Forelimb muscle (tissue), 1 donor: ENCODE measurements around the gene VENTX. TPM values are rescaled to one million over a fixed set of nuclear protein-coding genes. Genes with fewer than 3 reads are reported as not detected.

ENCODE experiments used
- DNase-seq: peaks from one replicate; pipeline ENCODE4 v3.0.0-alpha.2; 2013; ENCODE audit warnings: low read depth
- polyA plus RNA-seq: library from polyadenylated mRNA; unstranded; fragments of 120-200 nt; gene quantifications from one replicate; pipeline ENCODE4 v1.2.1, GENCODE V29; 2013; ENCODE audit not compliant: insufficient read length

Gene VENTX
- polyA plus RNA-seq, 1 donor, result 0.29 TPM

DNA sequence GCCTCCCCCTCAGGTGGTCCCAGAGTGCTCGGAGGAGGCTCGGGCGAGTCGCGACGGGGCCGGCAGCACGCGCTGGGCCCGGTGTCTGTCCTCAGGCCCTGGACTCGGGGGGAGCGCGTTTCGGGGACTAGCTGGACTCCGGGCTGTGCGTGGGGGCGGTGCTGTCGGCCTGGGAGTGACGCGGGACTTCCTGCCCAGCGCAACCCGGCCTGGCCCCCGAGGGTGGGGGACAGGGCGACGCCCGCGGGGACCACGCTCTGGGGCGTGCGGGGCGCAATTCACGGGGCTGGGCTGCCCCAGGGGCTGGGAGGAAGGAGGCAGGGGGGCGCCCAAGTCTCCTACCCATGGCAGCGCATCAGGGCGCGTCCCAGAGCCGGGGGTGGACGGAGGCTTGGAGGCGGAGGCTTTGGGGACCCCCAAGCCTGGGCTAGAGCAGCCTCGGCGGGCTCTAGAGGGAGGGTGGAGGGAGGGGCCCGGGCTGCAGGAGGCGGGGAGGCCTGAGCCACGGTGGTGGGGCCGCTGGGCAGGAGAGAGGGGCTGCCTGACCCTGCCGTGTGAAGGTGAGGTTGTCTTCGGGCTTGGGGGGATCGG lies 2.3 kb upstream of the VENTX start:
- DNase-seq, result no peak

DNA sequence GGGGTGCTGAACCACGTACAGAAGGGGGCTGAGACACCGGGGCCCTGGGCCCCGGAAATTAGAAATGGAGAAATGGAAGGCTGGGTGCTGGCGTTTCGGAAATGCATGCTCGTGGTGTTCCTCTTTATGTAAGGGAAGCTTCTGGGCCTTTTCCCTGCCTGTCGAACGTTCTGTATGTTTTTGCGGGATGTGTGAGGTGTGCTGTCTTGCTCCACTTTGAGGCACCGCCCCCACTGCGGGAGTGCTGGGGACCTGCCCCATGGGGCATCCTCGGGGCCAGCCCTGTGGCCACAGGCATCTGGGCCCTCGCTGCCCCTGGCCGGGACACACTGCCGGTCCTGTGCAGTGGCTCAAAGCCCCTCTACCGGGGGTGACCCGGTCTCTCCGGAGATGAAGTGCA lies 1.7 kb upstream of the VENTX start:
- no peak for DNase-seq

DNA sequence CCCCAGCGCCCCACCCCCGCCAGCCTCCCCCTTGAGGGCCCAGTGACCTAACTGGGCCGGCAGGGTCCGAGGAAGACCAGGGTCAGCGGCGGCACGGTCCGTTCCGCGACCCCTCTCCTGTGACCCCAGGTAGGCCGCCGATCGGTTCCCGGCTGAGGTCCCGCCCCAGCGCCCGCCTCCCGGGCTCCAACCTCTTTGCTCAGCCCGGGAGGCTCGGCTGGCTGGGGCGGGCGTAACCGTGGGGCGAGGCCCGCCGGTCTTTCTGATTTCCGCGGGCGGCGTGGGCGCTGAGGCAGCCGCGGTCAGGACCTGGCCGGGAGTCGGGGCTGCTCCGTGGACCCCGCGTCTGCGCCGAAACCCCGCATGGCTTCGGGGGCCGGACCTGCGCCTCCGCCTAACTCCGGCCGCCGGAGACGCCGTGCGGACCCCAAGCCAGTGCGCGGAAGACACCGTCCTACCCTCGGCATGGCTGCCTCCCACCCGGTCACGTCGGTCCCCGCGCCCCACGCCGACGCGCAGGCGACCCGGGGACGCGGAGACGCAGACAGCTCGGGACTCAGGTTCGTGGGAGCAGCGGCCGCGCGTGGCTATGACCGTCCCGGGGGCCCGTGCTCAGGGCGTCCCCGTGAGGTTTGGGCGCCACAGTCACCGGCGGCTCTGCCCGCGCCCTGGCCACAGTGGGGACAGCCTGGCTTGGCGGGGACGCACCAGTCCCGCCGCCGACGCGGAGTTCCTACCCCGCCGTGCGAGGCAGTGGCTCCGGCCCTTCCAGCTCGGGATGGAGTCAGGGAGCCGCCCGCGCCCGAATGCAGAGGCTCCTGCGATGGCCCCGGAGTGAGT lies 1.0 kb upstream of the VENTX start:
- no peak for DNase-seq

- DNase-seq, result no peak
These were observed 441 bp upstream of the VENTX start for GRCh38 chr10:133237241-133237587.

DNA sequence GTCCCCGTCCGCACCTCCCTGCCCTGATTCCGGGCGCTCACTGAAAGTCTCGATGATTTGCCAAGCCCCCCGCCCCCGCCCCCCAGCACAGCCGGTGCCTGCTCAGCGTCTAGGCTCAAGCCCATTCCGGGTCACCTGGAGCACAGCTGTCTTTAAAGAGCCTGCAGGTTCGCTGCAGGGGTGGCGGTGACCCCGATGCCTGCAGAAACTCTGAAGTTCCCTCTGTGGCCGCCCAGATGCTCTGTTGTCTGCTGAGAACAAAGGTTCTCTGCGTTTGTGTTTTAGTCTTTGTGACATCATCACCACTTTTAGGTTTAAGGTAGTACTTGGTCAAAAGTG lies 780 bp downstream of the VENTX start:
- DNase-seq, result no peak

DNA sequence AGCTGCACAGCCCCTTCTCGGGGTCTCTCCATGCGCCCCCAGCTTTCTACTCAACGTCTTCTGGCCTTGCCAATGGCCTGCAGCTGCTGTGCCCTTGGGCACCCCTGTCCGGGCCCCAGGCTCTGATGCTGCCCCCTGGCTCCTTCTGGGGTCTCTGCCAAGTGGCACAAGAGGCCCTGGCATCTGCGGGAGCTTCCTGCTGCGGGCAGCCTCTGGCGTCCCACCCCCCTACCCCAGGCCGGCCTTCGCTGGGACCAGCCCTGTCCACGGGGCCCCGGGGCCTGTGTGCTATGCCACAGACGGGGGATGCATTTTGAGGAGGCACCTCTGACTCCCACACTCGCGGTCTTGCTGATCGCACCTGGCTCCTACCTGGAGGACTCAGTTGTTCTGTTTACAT lies 2.3 kb downstream of the VENTX start:
- DNase-seq, result no peak

GRCh38 chr10:133241501-133242205 lies 4.0 kb downstream of the VENTX start:
- no peak for DNase-seq

GRCh38 chr10:133242611-133243356 lies 5.1 kb downstream of the VENTX start:
- DNase-seq, result no peak

GRCh38 chr10:133243593-133243992 lies 5.9 kb downstream of the VENTX start:
- no peak for DNase-seq

DNA sequence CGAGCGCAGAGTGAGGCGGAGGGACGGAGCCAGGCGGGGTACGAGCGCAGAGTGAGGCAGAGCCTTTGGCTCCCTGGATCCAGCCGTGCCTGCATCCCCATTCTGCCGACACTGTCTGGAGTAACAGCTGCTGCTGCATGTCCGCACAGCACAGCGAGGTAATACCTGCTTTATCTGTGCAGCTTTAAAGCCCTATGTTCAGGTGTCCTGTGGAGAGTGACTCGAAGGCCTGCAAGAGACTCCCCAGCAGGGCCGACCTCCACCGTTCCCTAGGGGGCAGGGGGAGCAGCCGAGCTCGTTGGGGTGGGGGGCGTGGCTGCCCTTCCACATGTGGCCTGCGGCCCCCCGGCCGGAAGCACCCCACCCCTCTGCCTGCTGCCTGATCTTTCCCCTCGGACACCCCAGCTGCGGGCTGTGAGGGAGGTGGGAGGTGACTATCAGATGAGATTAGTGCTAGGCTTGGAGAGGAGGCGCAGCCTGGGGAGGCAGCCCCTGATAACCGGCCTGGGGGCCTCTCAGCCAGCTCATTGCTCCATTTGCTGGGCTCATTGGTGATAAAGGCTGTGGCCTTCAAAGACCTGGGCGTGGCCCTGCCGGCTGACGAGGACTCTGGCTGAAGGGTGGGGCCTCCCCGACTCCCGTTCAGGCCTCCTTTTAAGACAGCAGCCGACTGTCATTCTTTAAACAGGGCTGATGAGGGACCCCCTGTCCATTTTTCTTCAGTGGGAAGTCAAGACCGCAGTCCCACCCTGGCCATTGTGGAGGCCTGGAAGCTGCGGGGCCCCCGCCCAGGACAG lies 8.0 kb downstream of the VENTX start:
- DNase-seq, result no peak

DNA sequence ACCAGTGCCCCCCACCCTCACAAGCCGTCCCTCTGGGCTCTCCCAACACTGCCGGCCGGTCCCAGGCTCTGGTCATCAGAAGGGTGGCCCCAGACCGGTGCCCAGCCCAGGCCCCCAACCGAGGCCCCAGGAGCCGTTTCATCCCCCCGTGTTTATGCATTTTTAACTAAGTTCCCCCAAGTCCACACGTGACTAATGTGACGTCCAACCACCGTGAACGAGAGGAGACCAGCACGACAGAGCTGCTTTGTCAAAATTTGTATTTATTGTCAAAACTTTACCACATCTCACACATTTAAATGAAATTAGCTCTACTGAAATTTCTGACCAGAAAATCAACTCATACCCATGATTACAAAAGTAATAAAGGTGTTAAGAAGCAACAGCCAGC lies 8.6 kb downstream of the VENTX start:
- DNase-seq, result no peak

DNA sequence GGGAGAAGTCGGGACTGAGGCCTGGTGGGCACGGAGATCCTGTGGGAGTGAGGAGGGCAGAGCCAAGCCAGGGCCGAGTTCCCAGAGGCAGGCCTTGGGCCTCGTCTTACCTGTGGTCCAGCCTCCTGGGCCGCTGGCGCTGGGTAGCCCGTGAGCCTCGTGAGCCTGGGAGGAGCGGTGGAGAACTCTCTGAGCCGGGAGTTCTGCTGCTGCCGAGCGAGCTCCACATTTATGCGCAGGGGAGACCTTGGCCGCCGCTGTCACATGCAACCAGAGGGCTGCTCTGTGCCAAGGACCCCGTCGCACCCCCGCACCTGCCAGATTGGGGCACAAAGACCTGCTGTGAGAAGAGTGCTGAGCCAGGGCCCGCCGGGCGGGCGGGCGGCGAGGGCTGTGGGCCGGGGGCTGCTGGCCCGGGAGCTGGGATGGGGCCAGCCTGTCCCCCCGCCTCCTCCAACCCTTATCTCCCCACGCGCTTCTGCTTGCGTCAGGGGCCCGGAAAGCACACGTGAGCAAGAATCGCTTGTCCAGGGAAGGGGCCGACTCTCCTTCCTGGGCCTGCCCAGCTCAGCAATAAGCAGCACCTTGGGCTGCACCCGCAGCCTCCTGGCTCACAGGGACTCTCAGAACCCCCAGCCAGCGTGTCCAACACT lies 10.2 kb downstream of the VENTX start:
- DNase-seq, result no peak

DNA sequence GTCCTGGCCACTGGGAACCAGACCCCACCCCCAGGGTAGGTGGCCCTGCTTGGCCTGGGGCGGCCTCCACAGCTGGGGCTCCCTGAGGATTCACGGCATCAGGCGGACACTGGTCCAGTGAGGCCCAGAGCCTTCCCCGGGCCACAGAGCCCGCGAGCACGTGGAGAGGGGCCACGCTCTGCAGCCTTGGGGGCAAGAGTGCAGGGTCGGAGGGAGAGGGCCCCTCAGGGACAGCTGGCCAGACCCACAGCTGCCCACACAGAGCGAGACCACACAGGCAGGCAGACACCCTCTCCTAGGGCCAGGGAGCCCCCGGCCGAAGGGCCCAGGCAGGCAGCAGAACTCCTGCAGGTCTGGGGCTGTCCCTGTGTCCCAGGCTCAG lies 10.7 kb downstream of the VENTX start:
- DNase-seq, result no peak

DNA sequence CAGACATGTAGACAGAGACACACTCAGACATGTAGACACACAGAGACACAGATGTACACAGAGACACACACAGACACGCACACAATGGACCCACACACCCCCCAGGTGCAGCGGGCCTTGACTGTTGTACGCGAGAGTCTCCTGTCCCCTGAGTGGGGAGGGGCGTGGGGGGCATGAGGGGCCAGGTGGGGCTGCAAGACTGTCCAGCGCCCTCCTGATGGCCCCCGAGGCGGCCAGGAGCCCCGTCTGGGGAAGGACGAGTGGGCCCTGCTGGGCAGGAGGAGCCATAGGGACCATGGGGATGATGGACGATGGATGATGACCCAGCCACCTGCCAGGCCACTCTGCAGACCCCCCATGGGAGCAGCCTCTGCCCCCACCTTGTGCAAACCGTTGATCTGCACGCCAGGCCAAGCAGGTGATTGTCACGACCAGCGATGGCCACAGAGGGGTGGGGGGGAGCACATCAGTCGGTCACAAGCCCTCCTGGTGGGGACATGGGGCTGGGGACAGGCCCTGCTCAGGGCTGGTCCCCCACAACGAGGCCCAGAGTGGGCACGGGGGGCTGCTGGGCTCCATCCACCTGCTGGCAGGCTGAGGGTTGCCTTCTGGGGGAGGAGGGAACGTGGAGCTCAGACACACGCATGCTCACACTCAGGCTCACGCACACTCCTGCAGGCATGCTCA lies 11.6 kb downstream of the VENTX start:
- DNase-seq, result no peak

DNA sequence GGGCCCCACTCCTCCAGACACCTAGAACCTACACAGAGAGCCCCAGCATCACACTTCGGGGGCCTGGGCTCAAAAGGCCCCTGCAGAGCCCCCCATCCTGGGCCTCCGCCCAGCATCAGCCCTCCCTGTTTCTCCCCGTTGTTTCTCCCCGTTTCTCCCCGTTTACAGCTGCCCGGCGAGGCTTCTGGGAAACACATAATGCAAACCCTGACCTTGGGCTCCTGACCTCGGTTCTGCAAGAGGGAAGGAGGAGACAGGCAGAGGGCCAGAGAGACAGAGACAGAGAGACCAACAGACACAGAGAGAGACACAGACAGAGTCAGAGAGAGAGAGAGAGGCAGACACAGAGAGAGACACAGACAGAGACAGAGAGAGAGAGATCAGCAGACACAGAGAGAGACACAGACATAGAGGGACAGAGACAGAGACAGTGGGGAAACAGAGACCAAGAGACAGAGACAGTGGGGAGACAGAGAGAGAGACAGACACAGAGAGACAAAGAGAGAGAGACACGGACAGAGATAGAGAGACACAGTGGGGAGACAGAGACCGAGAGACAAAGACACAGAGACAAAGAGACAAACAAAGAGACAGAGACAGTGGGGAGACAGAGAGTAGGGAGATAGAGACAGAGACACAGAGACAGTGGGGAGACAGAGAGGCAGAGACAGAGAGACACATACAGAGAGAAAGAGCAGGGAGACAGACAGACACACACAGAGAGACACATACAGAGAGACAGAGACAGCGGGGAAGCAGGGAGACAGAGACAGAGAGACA lies 12.5 kb downstream of the VENTX start:
- no peak for DNase-seq

DNA sequence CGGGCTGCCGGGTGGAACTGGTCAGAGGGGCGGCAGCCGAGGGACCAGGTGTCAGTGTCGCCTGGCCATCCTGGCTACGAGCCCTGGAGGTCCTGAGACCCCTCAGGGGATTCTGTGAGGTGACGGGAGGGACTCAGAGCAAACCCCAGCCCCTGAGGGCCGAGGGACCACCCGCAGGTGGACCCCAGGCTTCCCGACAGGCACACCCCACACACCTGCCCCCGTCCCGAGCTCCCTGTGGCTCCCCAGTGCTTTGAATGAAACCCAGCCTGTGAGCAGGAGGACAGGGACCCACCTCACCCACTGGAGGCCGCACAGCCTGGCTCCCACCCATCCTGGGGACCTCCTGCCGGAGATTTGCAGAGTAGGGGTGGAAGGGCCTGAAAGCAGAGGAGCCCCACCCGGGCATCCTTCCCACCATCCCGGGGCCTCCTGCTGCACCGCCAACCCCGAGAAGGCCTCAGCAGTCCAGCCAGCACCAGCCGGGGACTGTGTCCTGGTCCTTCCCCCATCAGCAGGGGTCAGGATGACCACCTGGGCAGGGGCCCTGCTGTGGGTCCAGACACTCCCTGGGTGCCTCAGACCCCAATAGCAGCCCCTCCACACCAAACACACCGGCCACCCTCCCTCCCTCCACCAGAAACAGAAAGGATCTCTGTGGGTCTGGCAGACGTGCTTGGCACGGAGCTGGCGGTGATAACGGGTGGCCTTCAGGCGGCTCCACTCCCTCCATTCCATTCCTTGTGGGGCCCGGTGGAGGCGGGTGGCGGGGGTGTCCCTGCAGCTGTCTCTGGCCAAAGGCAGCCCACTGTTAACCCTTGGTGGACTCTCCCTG lies 13.9 kb downstream of the VENTX start:
- no peak for DNase-seq

DNA sequence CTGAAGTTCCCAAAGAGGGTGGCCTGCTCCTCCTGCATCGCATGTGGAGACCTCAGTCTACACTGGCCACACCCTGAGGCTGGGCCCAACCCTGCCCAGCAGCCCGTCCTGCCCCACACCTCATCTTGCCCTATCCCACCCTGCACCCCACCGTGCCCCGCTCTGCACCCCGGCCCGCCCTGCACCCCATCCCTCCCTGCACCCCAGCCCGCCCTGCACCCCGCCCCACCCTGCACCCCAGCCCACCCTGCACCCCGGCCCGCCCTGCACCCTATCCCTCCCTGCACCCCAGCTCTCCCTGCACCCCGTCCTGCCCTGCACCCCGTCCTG lies 14.5 kb downstream of the VENTX start:
- DNase-seq, result no peak

DNA sequence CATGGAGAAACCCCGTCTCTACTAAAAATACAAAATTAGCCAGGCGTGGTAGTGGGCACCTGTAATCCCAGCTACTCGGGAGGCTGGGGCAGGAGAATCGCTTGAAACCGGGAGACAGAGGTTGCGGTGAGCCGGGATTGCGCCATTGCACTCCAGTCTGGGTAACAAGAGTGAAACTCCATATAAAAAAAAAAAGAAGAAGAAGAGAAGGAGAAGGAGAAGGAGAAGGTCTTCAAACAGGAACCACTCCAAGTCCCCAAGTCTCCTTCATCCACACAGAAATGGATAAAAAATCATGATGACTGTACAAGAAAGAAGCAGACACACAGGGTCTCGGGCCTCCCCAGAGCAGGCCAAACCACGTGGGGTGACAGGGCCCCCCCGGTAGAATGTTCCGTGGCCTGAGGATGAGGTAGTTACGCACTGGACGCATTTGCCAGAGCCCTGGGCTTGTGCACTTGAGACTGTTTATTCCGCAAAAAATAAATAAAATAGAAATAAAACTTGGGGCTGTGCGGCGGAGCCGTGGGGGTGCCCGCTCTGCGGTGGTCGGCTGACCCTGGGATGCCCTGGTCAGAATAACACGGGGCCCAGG lies 15.8 kb downstream of the VENTX start:
- DNase-seq, result no peak
